CD4-positive, alpha-beta T cell treated with Interferon gamma for 1 hour (primary cell): ENCODE results near the gene BMP15.

ENCODE experiments used
- DNase-seq: peaks from one replicate; pipeline ENCODE4 v3.0.0-alpha.2; 2020

The BMP15 gene

DNA sequence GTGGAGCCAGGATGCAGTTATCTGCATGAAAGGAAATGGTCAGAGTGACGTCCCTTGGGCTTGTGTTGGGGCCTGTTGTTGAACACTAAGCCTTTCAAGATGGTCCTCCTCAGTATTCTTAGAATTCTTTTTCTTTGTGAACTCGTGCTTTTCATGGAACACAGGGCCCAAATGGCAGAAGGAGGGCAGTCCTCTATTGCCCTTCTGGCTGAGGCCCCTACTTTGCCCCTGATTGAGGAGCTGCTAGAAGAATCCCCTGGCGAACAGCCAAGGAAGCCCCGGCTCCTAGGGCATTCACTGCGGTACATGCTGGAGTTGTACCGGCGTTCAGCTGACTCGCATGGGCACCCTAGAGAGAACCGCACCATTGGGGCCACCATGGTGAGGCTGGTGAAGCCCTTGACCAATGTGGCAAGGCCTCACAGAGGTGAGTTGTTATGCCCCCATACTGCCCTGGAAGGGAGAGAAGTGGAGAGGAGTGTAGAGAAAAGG is at the start of gene BMP15:
Gene BMP15 (plus strand): TSS at position 51 of the 492 bp plus-strand sequence. CDS start 49 bp downstream, at position 100.
- no peak for DNase-seq

DNA sequence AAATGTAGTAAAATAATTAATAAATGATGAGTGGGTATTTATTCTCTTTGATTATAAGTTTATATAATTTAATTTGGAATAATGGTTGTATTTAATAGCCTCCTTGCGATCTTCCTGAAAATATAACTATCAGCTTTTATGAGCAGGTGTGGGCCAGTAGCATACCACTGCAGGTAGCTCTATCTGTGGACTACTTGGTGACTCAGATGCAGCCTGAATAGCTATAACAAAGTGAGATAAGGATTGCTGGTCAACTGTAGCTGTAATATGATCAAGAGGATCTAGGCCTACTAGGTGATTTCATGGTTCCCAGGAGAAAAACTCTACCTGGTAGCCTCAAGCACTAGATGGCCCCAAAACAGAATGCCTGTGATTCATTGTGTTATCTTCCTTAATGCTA is 47.1 kb upstream of the BMP15 start:
- DNase-seq = no peak

DNA sequence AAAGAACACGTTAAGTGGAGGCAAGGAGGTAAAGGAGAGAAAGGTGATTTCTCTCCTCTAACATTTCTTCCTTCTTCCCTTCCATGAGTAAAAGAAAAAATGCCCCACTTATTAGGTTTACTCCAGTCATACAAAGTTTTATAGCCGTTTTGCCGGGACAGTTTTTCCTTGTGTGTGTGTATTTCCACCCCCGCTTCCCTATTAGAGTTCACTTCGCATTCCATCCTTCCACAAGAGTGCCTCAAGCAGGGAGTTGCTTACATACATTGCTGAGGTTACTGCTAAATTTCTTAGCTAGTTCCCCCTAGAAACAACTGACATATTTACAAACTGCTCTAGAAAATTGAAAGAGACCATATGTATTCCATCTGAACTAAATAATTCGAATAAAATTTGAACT is 45.2 kb upstream of the BMP15 start:
- DNase-seq = no peak

DNA sequence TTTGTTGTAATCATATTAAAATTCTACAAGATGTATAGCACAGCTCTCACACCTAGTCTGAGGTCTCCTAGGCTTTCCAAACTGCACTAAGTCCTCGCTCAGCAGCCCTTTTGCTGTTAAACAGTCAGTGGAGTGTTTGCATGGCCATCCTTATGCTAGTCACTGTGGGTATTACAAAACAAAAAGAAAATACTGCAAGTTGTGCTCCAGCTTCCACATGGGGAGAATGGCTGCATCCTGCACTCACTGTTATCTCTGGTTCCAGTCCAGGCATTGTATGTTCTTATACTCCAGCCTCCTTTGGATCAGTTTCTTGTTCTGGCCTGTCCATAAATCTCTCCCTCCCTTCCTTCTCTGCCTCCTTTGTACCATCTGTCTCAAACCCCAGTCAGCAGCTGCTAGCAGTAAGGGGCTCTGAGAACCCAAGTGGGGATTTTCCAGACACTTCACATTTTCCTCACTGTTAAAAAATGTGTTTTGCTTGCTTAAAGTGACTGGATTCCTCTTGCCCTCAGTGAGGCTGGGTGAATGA is 38.5 kb upstream of the BMP15 start:
- DNase-seq = no peak

DNA sequence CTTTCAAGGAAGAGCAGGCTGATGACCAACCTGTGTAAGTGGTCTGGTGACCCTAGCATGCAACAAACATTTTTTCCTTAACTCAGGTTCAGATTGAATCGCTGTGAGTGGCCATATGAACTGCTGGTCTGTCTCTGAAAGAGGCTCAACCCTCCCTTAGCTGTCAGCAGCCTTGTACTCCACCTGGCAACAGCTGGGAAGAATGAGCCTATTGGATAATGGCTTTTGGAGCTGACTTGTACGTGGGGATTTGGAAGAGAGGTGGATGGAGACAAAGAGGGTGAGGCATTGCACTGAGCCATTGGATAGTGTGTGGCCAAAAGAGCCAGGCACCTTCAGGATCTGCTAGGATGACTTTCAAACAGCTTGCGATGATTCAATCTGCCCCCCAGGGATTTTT is 35.7 kb upstream of the BMP15 start:
- DNase-seq = no peak

DNA sequence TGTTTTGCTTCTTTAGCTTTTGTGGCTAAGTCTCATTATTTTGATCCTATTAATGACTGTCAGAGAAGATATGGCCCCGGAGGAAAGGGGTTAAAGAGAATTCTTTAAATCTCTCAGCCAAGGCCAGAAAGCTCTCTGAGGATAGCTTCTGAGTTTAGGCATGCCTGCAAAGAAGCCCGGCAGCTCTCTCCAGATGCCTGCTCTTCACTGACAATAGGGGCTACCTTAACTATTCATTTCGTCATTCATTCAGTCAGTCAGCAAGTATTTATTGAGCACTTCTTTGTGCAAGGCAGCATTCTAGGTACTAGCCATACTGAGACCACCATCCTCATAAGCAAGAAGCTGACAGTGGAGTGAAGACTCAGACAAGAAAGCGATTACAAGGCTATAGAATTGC is 34.0 kb upstream of the BMP15 start:
- DNase-seq = no peak

DNA sequence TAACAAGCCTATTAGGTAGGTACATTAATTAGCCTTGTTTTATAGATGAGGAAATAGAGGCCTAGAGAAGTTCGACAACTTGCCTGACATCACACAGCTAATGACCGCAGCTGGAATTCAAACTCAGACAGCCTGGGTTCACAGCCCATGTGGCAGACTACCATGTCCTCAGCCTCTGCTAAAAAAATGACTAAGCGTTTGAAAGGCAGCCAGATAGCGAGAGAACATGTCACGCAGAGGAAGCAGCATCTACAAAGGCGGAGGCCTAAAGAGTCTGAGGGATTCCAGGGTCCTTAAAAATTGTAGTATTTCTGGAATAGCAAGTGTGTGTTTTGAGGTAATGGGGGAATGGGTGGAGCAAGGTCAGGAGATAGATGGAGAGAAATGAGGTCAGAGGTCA is 33.2 kb upstream of the BMP15 start:
- DNase-seq = no peak

DNA sequence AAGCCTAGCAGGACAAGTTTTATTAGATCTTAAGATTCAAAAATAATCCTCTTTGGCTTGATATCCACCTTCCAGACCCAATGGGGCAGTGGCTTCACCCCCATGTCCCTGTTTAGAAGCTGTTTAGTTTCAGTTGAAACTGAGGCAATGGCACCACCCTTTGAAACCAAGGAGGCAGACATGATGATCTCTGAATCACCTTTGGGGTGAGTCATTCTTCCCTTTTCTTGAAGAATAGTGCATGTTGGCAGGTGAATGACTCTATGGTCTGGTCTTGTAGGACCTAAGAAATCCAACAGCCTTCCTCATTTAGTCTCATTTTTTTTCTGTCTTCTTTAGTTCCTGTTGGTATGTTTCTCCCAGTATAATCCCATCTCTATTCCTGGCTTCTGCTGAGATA is 29.5 kb upstream of the BMP15 start:
- DNase-seq = no peak

DNA sequence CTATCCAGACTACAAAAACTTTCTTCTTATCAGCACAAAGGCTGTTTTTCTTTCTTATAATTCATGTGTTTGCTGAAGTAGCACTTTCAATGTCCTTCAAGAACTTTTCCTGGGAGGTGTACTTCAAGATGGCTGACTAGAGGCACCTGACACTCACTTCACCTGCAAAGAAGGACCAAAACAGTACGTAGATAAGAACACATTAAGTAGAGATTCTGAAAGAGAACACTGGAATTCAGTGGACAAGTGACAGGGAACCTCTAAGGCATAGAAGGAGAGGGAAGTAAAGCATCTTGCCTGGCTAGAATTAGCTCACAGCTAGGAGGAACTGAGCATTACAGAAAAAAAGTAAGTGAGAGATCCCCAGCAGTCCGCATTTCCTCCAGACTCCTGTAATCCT is 21.7 kb upstream of the BMP15 start:
- DNase-seq = no peak

DNA sequence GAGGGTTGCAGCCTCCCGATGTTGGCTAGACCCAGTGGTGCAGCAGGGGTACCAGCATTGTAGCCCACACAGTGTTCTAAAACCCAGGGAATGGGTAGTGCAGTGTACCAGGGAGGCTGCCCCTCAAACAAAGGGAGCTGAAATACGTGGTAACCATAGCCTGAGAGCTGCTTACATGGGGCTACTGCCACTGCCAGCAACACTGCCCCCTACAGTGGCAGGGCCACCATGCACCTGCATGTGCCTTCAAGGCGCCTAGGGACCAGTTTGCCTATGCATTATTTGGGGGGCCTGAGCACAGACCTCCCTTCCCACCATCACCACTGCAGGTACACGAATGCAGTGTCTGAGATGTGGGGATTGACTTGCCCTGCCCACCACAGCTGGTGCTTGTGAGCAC is 21.0 kb upstream of the BMP15 start:
- DNase-seq = no peak

DNA sequence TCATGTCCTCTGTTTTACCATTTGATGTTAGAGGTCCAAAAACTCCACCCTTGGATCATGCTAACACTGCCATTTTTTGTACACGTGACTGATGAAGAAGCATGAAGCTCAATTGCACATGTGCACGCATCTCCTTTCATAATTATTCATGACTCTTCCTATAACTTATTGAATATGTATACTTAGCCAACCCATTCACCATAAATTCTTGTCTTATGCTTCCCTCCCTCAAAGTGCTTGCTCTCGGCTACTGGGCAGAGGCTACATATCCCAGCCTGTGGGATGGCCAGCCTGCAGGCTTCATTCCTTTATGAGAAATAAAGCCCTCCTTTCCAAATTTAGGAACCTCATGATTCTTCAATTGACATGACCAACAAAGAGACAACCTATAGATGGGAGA is 17.5 kb upstream of the BMP15 start:
- no peak for DNase-seq

DNA sequence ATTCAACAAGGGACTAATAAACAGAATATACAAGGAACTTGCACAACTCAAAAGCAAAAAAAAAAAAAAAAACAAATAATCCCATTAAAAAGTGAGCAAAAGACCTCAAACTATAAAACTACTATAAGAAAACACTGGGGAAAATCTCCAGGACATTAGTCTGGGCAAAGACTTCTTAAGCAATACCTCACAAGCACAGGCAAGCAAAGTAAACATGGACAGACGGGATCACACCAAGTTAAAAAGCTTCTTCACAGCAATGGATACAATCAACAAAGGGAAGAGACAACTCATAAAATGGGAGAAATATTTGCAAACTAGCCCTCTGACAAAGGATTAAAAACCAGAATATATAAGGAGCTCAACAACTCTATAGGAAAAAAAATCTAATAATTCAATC is 17.1 kb upstream of the BMP15 start:
- DNase-seq = no peak

DNA sequence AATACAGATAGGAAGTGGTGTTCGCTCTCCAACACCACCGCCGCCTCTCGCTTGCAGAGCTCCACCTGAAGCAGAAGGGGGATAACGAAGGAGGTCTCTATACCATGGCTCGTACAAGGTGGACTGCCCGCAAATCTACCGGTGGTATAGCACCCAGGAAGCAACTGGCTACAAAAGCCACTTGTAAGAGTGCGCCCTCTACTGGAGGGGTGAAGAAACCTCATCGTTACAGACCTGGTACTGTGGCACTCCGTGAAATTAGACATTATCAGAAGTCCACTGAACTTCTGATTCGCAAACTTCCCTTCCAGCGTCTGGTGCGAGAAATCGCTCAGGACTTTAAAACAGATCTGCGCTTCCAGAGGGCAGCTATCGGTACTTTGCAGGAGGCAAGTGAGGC is 5.2 kb upstream of the BMP15 start:
- no peak for DNase-seq

DNA sequence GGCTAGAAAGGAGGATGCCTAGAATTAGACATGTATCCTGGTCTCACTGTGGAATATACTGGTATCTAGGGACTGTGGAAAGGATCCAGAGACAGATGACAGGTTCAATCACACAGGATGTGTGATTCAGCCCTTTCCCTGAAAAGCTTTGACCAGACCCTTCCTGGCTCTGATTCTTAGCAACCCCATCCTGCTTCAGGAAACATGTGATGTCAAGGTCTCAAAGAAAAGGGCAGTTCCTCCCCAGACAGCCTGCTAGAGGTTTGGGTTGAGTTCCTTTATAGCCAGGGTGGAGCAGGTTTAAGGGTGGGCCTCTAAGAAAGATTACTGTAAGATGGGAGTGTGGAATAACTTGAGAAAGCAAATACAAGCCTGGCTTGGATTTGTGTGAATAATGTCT is 3.0 kb downstream of the BMP15 start:
- DNase-seq = no peak

DNA sequence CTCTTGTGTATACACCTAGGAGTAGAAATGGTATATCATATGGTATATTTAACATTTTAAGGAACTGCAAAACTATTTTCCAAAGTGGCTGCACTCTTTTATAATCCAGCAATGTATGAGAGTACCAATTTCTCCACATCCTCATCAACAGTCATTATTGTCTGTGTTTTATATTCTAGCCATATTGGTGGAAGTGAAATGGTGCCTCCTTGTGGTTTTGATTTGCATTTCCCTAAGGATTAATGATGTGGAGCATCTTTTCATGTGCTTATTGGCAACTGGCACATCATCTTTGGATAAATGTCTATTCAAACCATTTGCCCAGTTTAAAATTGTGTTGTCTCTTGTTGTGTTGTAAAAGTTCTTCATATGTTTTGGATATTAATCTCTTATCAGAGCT is 9.6 kb downstream of the BMP15 start:
- DNase-seq = no peak

DNA sequence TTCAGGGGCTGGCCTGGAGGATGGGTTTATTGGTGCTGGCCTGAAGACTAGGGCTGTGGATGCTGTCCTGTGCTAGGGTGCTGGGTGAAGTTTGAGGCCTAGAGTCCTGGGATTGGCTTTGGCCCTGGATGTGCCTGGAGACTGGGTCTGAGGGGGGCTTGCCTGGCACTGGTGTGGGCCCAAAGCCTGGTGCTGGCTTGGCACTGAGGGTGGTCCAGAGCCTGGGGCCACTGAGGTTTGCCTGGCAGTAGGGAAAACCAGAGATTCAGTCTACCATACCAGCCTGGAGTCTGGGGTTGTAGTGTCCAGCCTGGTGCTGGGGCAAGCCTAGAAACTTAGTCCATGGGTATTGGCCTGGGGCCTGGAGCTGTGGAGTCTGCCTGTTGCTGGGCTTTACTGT is 16.6 kb downstream of the BMP15 start:
- DNase-seq = no peak

DNA sequence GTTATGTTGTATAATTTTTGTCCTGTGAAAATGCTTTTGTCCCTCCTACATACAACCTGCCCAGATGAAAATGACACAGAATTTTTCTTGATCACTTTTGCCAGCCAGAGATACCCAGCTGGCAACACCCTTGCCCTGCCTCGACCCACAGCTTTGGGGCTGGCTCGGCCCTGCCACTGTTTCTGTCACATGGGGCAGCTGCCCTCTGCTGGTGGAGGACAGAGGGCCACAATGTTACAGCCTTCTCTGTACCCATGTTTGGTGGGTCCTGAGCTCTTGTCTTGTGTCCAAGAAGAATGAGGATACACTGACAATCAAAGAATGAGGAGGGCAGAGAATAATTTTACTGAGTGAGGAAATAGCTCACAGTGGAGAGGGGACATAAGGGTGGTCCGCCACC is 31.1 kb downstream of the BMP15 start:
- no peak for DNase-seq

DNA sequence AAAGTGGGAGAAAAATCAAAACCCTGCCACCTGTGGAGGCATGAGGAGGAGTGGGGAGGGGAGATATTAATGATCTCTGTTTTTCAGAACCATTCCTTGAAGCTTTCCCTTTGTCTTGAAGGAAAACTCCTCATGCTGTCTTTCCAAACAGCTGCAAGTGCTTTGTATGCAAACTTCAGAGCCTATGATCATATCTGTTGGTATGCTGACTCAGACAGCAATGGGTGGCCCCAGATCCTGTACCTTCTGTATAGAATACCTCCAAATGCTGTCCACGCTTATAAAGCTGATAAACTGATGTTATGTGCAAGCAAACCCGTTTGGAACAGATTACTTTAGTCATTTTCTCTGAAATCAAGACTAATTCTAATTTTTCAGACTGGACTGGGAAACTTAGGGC is 31.9 kb downstream of the BMP15 start:
- DNase-seq = no peak

DNA sequence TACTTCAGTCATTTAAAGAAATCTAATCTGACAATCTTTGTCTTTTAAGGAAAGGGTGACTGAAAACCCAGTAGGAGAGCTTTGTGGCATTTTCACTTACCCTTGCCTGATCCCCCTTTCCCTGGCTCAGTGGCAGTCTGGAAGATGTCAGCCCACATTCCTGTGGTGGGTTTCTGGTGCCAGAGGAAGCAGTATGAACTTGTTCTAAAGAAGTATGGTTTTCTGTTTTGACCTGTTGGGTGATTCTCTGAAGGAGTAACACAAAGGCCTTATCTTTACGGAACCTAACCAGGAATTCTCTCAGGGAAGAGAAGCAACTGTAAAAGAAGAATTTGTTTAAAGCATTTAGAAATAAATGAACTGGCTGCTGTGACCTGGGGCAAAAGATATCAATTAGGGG is 41.9 kb downstream of the BMP15 start:
- DNase-seq = no peak

DNA sequence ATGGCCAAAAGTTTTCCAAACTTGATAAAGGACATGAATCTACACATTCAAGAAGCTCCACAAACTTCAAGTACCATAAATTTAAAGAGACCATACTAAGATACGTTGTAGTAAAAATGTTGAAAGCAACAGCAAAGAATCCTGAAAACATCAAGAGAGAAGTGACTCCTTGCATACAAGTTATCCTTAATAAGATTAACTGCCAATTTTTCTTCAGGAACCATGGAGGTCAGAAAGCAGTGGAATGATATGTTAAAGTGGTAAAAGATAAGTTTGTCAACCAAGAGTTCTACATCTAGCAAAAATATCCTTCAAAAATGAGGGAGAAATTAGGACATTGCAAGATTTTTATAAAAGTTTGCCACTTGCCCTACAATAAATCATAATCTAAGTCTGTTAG is 43.3 kb downstream of the BMP15 start:
- DNase-seq = no peak

DNA sequence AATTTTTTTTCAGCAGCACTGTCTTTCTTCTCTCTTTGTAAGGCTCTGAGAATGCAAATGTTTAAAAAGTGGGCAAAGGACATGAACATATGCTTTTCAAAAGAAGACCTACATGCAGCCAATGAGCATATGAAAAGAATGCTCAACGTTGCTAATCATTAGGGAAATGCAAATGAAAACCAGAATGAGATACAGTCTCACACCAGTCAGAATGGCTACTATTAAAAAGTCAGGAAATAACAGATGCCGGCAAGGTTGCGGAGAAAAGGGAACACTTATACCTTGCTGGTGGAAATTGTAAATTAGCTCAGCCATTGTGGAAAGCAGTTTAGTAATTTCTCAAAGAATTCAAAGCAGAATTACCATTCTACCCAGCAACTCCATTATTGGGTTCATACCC is 51.6 kb downstream of the BMP15 start:
- no peak for DNase-seq

DNA sequence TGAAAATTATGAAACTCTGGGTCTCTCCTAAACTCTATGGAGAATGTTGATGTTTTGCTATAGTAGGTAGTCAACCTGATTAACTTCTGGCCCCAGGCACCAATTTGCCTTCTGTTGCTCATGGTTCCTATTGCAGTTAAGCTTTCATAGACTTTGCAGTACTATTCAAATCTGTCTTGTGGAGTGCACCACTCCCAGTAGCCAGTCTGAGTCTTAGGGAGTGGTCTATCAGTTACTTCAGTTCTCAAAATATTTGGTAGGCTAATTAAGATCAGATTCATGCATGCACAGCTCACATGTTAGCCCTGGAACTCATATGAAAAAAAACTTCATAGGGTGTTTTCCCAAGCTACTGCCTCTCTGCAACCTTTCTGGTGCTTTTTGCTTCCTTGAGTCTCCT is 53.3 kb downstream of the BMP15 start:
- no peak for DNase-seq
